HEK293T (cell line): ENCODE results near the gene DEFB108B.
"Not testable (repeated sequence)": the region's sequence is repeated elsewhere in the genome, so short reads cannot be mapped to it uniquely, and the experiment has no call there.

Source experiments
- BHLHE40 ChIP-seq: fragments of 450-650 bp; IDR thresholded peaks from 2 replicates; pipeline ENCODE4 v1.6.1; 2016; ENCODE audit warnings: mild to moderate bottlenecking, moderate library complexity, borderline replicate concordance
- LEF1 ChIP-seq: fragments of 450-650 bp; IDR thresholded peaks from 2 replicates; pipeline ENCODE4 v1.6.1; 2017; ENCODE audit warnings: mild to moderate bottlenecking, borderline replicate concordance
- TARDBP ChIP-seq: fragments of 450-650 bp; IDR thresholded peaks from 2 replicates; pipeline ENCODE4 v1.6.1; 2016

DNA sequence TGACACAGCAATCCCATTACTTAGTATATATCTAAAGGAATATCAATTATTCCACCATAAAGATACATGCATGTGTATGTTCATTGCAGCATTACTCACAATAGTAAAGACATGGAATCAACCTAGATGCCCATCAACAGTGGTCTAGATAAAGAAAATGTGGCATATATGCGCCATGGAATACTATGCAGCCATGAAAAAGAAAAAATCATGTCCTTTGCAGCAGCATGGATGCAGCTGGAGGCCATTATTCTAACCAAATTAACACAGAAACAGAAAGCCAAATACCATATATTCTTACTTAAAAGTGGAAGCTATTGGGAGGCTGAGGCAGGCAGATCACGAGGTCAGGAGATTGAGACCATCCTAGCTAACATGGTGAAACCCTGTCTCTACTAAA is 20.9 kb downstream of the DEFB108B start:
- not testable (repeated sequence) for TF ChIP-seq TARDBP, BHLHE40, LEF1
